Loucy (cell line): ENCODE results near the gene KCNMB2.

Experiments used
- H2AFZ ChIP-seq: fragments of 200-600 bp; sonication (generic); 2 replicates; pipeline ENCODE4 v1.6.0; 2016; ENCODE audit warnings: antibody characterized with exemption, mild to moderate bottlenecking, low read length, moderate library complexity
- H3F3A ChIP-seq: fragments of 200-600 bp; 2 replicates; pipeline ENCODE4 v1.6.0; 2016; ENCODE audit warnings: antibody characterized with exemption, low read depth, mild to moderate bottlenecking
- H3K27me3 ChIP-seq: fragments of 200-600 bp; sonication (generic); 2 replicates; pipeline ENCODE4 v1.6.1; 2014; ENCODE audit warnings: low read length, mild to moderate bottlenecking; ENCODE audit not compliant: insufficient read depth, poor library complexity, severe bottlenecking
- H3K36me3 ChIP-seq: fragments of 200-600 bp; sonication (generic); 2 replicates; pipeline ENCODE4 v1.6.1; 2016; ENCODE audit warnings: low read length; ENCODE audit not compliant: insufficient read depth
- H3K4me1 ChIP-seq: fragments of 200-600 bp; sonication (generic); 2 replicates; pipeline ENCODE4 v1.5.1; 2014; ENCODE audit warnings: low read length, mild to moderate bottlenecking; ENCODE audit not compliant: insufficient read depth, poor library complexity, severe bottlenecking
- H3K4me2 ChIP-seq: fragments of 200-600 bp; sonication (generic); 2 replicates; pipeline ENCODE4 v1.6.0; 2014; ENCODE audit warnings: antibody characterized with exemption, low read length, low read depth, mild to moderate bottlenecking; ENCODE audit not compliant: poor library complexity, severe bottlenecking
- H3K4me3 ChIP-seq: fragments of 200-600 bp; sonication (generic); 2 replicates; pipeline ENCODE4 v1.5.1; 2014; ENCODE audit warnings: low read length, mild to moderate bottlenecking, mixed read lengths; ENCODE audit not compliant: poor library complexity, severe bottlenecking
- H3K79me2 ChIP-seq: fragments of 200-600 bp; sonication (generic); 2 replicates; pipeline ENCODE4 v1.6.1; 2014; ENCODE audit warnings: low read length; ENCODE audit not compliant: insufficient read depth
- H3K9ac ChIP-seq: fragments of 200-600 bp; sonication (generic); 2 replicates; pipeline ENCODE4 v1.6.0; 2014; ENCODE audit warnings: mild to moderate bottlenecking, low read depth, low read length, moderate library complexity; ENCODE audit not compliant: poor library complexity, severe bottlenecking
- H3K9me2 ChIP-seq: fragments of 200-600 bp; sonication (generic); replicated peaks from 2 replicates; pipeline ENCODE4 v1.6.1; 2016; ENCODE audit warnings: low read depth, low read length, mixed read lengths
- H3K9me3 ChIP-seq: fragments of 200-600 bp; sonication (generic); 2 replicates; pipeline ENCODE4 v1.6.1; 2014; ENCODE audit warnings: mild to moderate bottlenecking, antibody characterized with exemption, low read length, low read depth; ENCODE audit not compliant: insufficient read depth
- H4K20me1 ChIP-seq: fragments of 200-600 bp; sonication (generic); 2 replicates; pipeline ENCODE4 v1.6.0; 2014; ENCODE audit warnings: antibody characterized with exemption, low read length, mild to moderate bottlenecking; ENCODE audit not compliant: insufficient read depth, poor library complexity, severe bottlenecking
- CTCF ChIP-seq: fragments of 200-600 bp; sonication (generic); conservative IDR thresholded peaks from 2 replicates; pipeline ENCODE4 v1.5.1; 2014; ENCODE audit warnings: mild to moderate bottlenecking, antibody characterized with exemption, low read length
- EZH2phosphoT487 ChIP-seq: fragments of 200-600 bp; IDR thresholded peaks from 2 replicates; pipeline ENCODE4 v1.6.1; 2018; ENCODE audit warnings: antibody characterized with exemption, mild to moderate bottlenecking, moderate library complexity, borderline replicate concordance

KCNMB2 gene

GRCh38 chr3:178496911-178497310 is 39.3 kb upstream of the KCNMB2 start:
- Histone ChIP-seq H3K4me1 (no peaks in the 10 kb centered on the region), H3K79me2 (no peaks in the 10 kb centered on the region)
- TF ChIP-seq EZH2phosphoT487 (no peak), CTCF (no peak)

GRCh38 chr3:178498871-178499270 is 37.4 kb upstream of the KCNMB2 start:
- H3K36me3 ChIP-seq = no peaks in the 10 kb centered on the region
- no peaks in the 10 kb centered on the region for H3K9me2 ChIP-seq
- no peak overlapping the region for H3K4me2 ChIP-seq
- no peaks in the 10 kb centered on the region for H3K79me2 ChIP-seq
- no peaks in the 10 kb centered on the region for H4K20me1 ChIP-seq
- no peaks in the 10 kb centered on the region for H3K4me1 ChIP-seq
- TF ChIP-seq EZH2phosphoT487 (no peak), CTCF (no peak)
- no peaks in the 10 kb centered on the region for H3F3A ChIP-seq
- H3K9ac ChIP-seq = no peak overlapping the region
- no peak overlapping the region for H3K4me3 ChIP-seq
- no peak overlapping the region for H2AFZ ChIP-seq
- H3K27me3 ChIP-seq = no peaks in the 10 kb centered on the region
- H3K9me3 ChIP-seq = no peaks in the 10 kb centered on the region

More at GRCh38 chr3:178496911-178497310, 39.3 kb upstream of the KCNMB2 start:
- Histone ChIP-seq H3K9me2 (no peaks in the 10 kb centered on the region), H3K27me3 (no peaks in the 10 kb centered on the region), H3F3A (no peaks in the 10 kb centered on the region), H3K9ac (no peak overlapping the region), H2AFZ (no peak overlapping the region), H3K9me3 (no peaks in the 10 kb centered on the region), H4K20me1 (no peaks in the 10 kb centered on the region), H3K4me2 (no peak overlapping the region), H3K4me3 (no peak overlapping the region), H3K36me3 (no peaks in the 10 kb centered on the region)

- Histone ChIP-seq H3K9ac (no peak overlapping the region), H3K79me2 (no peaks in the 10 kb centered on the region), H4K20me1 (no peaks in the 10 kb centered on the region), H3K27me3 (no peaks in the 10 kb centered on the region), H3F3A (no peaks in the 10 kb centered on the region), H3K9me2 (no peaks in the 10 kb centered on the region), H2AFZ (no peak overlapping the region), H3K4me2 (no peak overlapping the region), H3K4me3 (no peak overlapping the region), H3K4me1 (no peaks in the 10 kb centered on the region), H3K36me3 (no peaks in the 10 kb centered on the region), H3K9me3 (no peaks in the 10 kb centered on the region)
- TF ChIP-seq EZH2phosphoT487 (no peak), CTCF (no peak)
Observed at GRCh38 chr3:178500631-178501030, 35.6 kb upstream of the KCNMB2 start.
